ENCODE results near the gene TASP1. TPM values are rescaled to one million over a fixed set of nuclear protein-coding genes. Genes with fewer than 3 reads are reported as not detected.

Gene TASP1
- total RNA-seq, 1 experiment from 2014 or later = 27.4 TPM

DNA sequence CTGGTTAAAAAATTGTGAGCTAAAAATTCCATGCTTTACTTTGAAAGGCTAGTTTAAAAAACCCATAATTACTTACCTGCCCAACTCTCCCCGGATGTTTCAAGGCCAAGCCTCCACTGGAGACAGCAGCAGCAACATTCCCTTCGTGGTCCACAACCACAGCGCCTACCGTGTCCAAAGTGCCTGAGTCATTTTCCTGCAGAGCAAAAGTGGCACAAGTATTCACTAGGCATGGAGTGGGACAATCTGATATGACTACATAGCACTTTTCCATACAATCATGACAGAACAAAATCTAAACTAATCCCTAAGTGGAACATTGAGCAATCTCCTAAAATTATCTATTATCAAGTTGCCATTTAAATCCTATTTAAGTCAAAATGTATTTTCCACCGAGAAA lies 104.8 kb downstream of the TASP1 start:
- Histone ChIP-seq H3K27me3 (replicated peaks; ENCODE audit: control insufficient read depth, insufficient read depth, low read length) (no peaks in the 10 kb centered on the region), H3K4me1 (no peaks in the 10 kb centered on the region), H3K9me3 (no peaks in the 10 kb centered on the region), H3K36me3 (ENCODE audit: control insufficient read depth, insufficient read depth, low read length) (no peaks in the 10 kb centered on the region), H3K4me3 (ENCODE audit: low read depth, low read length) (no peak overlapping the region)
- intact Hi-C loops (cut with micrococcal nuclease; ENCODE audit: unreplicated experiment) = no loop called here
- TF ChIP-seq, protein P1, sequence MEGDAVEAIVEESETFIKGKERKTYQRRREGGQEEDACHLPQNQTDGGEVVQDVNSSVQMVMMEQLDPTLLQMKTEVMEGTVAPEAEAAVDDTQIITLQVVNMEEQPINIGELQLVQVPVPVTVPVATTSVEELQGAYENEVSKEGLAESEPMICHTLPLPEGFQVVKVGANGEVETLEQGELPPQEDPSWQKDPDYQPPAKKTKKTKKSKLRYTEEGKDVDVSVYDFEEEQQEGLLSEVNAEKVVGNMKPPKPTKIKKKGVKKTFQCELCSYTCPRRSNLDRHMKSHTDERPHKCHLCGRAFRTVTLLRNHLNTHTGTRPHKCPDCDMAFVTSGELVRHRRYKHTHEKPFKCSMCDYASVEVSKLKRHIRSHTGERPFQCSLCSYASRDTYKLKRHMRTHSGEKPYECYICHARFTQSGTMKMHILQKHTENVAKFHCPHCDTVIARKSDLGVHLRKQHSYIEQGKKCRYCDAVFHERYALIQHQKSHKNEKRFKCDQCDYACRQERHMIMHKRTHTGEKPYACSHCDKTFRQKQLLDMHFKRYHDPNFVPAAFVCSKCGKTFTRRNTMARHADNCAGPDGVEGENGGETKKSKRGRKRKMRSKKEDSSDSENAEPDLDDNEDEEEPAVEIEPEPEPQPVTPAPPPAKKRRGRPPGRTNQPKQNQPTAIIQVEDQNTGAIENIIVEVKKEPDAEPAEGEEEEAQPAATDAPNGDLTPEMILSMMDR (IDR thresholded peaks at IDR 0.05; ENCODE audit: insufficient read depth in 1 of 2, low read depth in 1 of 2, low read length in 1 of 2, severe bottlenecking in 1 of 2, unreplicated experiment in 1 of 2) = no peak
- Mint-ChIP-seq H3K27ac (ENCODE audit: unreplicated experiment) (no peak overlapping the region), H3K4me3 (ENCODE audit: unreplicated experiment) (no peak overlapping the region), H3K27me3 (ENCODE audit: insufficient read depth, unreplicated experiment) (no peaks in the 10 kb centered on the region), H3K9me3 (ENCODE audit: unreplicated experiment) (no peaks in the 10 kb centered on the region), H3K4me1 (ENCODE audit: low read depth, unreplicated experiment) (no peaks in the 10 kb centered on the region), H3K36me3 (ENCODE audit: insufficient read depth, unreplicated experiment) (peaks cover 5% of the 10 kb centered on the region)
- no peak for DNase-seq
- CTCF ChIA-PET = no interaction called here
- BruUV-seq (replicated peaks) = no TSS peak
- POLR2A ChIA-PET = no interaction called here

DNA sequence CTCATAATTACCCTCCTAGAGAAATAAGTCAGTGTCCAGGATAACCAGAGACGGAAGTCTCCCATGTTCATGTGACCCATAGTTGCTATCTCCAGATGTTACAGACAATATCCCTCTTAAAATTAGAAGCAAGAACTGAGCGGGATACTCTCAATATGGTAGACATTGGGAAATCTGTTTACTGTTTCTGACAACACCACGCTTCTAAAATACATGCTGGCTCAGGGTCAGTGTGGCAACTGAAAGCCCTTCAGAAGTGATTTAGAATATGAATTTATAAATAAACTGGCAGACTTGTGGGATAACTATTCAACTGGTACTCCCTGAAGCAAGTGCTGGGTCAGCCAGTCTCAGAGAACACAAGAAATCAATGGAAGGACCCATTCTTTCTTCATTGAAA lies 108.6 kb downstream of the TASP1 start:
- Mint-ChIP-seq H3K4me1 (ENCODE audit: low read depth, unreplicated experiment) (no peaks in the 10 kb centered on the region), H3K9me3 (ENCODE audit: unreplicated experiment) (peaks cover 9% of the 10 kb centered on the region), H3K27ac (ENCODE audit: unreplicated experiment) (no peak overlapping the region), H3K27me3 (ENCODE audit: insufficient read depth, unreplicated experiment) (no peaks in the 10 kb centered on the region), H3K4me3 (ENCODE audit: unreplicated experiment) (no peak overlapping the region), H3K36me3 (ENCODE audit: insufficient read depth, unreplicated experiment) (peaks cover 10% of the 10 kb centered on the region)
- TF ChIP-seq, protein P1 (IDR thresholded peaks at IDR 0.05; ENCODE audit: insufficient read depth in 1 of 2, low read depth in 1 of 2, low read length in 1 of 2, severe bottlenecking in 1 of 2, unreplicated experiment in 1 of 2) = no peak
- H3K27me3 ChIP-seq (replicated peaks; ENCODE audit: control insufficient read depth, insufficient read depth, low read length) = no peaks in the 10 kb centered on the region
- H3K9me3 ChIP-seq = no peaks in the 10 kb centered on the region
- no peaks in the 10 kb centered on the region; the same call in 1 of the 2 replicates for H3K36me3 ChIP-seq (ENCODE audit: control insufficient read depth, insufficient read depth, low read length)
- intact Hi-C loops (cut with micrococcal nuclease; ENCODE audit: unreplicated experiment) = no loop called here
- POLR2A ChIA-PET = no interaction called here
- CTCF ChIA-PET = no interaction called here
- no peaks in the 10 kb centered on the region for H3K4me1 ChIP-seq
- DNase-seq = no peak
- H3K4me3 ChIP-seq (ENCODE audit: low read depth, low read length) = no peak overlapping the region
- no TSS peak for BruUV-seq (replicated peaks)

GRCh38 chr20:13526551-13526950 lies 112.2 kb downstream of the TASP1 start:
- DNase-seq = no peak
- ChIA-PET POLR2A (no interaction called here), CTCF (no interaction called here)
- TF ChIP-seq, protein P1 (IDR thresholded peaks at IDR 0.05; ENCODE audit: insufficient read depth in 1 of 2, low read depth in 1 of 2, low read length in 1 of 2, severe bottlenecking in 1 of 2, unreplicated experiment in 1 of 2) = no peak
- no peaks in the 10 kb centered on the region for H3K9me3 ChIP-seq
- Mint-ChIP-seq H3K4me1 (ENCODE audit: low read depth, unreplicated experiment) (no peaks in the 10 kb centered on the region), H3K27me3 (ENCODE audit: insufficient read depth, unreplicated experiment) (no peaks in the 10 kb centered on the region), H3K9me3 (ENCODE audit: unreplicated experiment) (peaks cover 16% of the 10 kb centered on the region), H3K27ac (ENCODE audit: unreplicated experiment) (no peak overlapping the region), H3K36me3 (ENCODE audit: insufficient read depth, unreplicated experiment) (peaks cover 6% of the 10 kb centered on the region), H3K4me3 (ENCODE audit: unreplicated experiment) (no peak overlapping the region)
- no peak overlapping the region for H3K4me3 ChIP-seq (ENCODE audit: low read depth, low read length)
- no peaks in the 10 kb centered on the region for H3K4me1 ChIP-seq
- intact Hi-C loops (cut with micrococcal nuclease; ENCODE audit: unreplicated experiment) = no loop called here
- no TSS peak for BruUV-seq (replicated peaks)
- H3K36me3 ChIP-seq (ENCODE audit: control insufficient read depth, insufficient read depth, low read length) = no peaks in the 10 kb centered on the region; the same call in 1 of the 2 replicates
- no peaks in the 10 kb centered on the region for H3K27me3 ChIP-seq (replicated peaks; ENCODE audit: control insufficient read depth, insufficient read depth, low read length)

All from Caco-2 (cell line).